ENCODE results near the gene TBC1D2. TPM values are rescaled to one million over a fixed set of nuclear protein-coding genes. Genes with fewer than 3 reads are reported as not detected.
A peak's percentile ranks its signal among the peaks of the same experiment; 100 is the strongest.

TBC1D2 gene
- polyA plus RNA-seq, 2 of the 4 experiments (the other 2 are of a cell fraction): 3.3 to 7.3 TPM

DNA sequence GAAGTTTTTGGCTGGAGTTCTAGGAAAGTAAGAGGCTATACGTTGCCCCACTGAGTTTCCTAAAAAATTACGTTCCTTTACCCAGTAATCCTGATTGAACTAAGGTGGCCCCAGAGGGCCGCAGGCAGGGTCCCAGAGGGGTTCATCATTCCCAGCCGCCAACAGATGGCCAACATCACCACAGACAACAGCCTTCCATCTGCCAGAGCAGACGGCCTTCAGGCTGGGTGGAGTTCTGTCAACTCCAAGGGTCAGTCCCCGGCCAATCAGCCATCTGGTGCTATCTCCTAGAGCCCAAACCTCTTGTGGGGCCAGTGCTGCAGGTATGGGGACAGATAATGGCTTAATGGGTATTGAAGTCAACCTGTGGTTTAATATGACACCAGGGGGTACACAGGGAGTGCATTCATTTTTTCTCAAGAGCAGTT, 30.4 kb downstream of the TBC1D2 start:
- peaks cover 77% of the 10 kb centered on the region for H3K4me1 ChIP-seq
- no peak overlapping the region for H3K4me3 ChIP-seq
- no peak for TF ChIP-seq RCOR1 (IDR thresholded peaks at IDR 0.05; ENCODE audit: low read depth, low read length)
- no peak for TF ChIP-seq KDM5A (IDR thresholded peaks at IDR 0.05)
- no peak for TF ChIP-seq HEYL (CRISPR knock-in tag; IDR thresholded peaks at IDR 0.05)
- TF ChIP-seq, protein P1, sequence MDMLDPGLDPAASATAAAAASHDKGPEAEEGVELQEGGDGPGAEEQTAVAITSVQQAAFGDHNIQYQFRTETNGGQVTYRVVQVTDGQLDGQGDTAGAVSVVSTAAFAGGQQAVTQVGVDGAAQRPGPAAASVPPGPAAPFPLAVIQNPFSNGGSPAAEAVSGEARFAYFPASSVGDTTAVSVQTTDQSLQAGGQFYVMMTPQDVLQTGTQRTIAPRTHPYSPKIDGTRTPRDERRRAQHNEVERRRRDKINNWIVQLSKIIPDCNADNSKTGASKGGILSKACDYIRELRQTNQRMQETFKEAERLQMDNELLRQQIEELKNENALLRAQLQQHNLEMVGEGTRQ (IDR thresholded peaks at IDR 0.05): no peak
- TF ChIP-seq PHF8 (IDR thresholded peaks at IDR 0.05; ENCODE audit: borderline replicate concordance, low read depth): no peak
- TF ChIP-seq CTCF (IDR thresholded peaks at IDR 0.05): no peak
- TF ChIP-seq HOXA7 (CRISPR knock-in tag; IDR thresholded peaks at IDR 0.05): no peak
- no peak for TF ChIP-seq JUNB (IDR thresholded peaks at IDR 0.05)
- TF ChIP-seq ZSCAN20 (CRISPR knock-in tag; IDR thresholded peaks at IDR 0.05): no peak
- no peak for TF ChIP-seq SMC3 (IDR thresholded peaks at IDR 0.05)
- CTCF ChIA-PET: interaction anchor here (1.5 to 10.5 kb wide), 4 partner anchors 13 to 38 kb away, joined by 3 to 47 read pairs (median 12); partner anchors contain the start of gene TBC1D2
- DNase-seq (ENCODE audit: low read depth in 1 of 2, low spot score in 1 of 2) (no peak), ATAC-seq (no peak), FAIRE-seq (no peak)
- H3K27ac ChIP-seq: peak overlapping the region; percentile 82 to 86; a peak in 4 of 6 replicates
- no peak overlapping the region for H3K4me2 ChIP-seq
- H3K9me3 ChIP-seq: no peaks in the 10 kb centered on the region
- WGBS (ENCODE audit: missing lambda C conversion rate): 93% methylated on average over 6 of the region's 6 CpGs
- POLR2A ChIA-PET: no interaction called here

- ChIA-PET CTCF (interaction anchor here (0.5 to 10.5 kb wide), 10 partner anchors 10 to 779 kb away, joined by 3 to 47 read pairs (median 10); partner anchors contain the start of gene TBC1D2), POLR2A (interaction anchor here (0.8 to 1.1 kb wide), 2 partner anchors 32 to 301 kb away, joined by 3 to 6 read pairs; partner anchors contain the start of genes TBC1D2 and TRMO)
- FAIRE-seq (no peak), DNase-seq (ENCODE audit: low read depth in 1 of 2, low spot score in 1 of 2) (peak; percentile 72 to 79), ATAC-seq (peak; percentile 76 to 88)
- Histone ChIP-seq H3K9me3 (no peaks in the 10 kb centered on the region), H3K4me2 (peak overlapping the region; percentile 59), H3K4me3 (no peak overlapping the region), H3K4me1 (peaks cover 75% of the 10 kb centered on the region), H3K27ac (peak overlapping the region; percentile 82 to 86)
- whole genome bisulfite sequencing (ENCODE audit: missing lambda C conversion rate): 32% methylated on average over 4 of the region's 5 CpGs
- TF ChIP-seq ZC3H11A (IDR thresholded peaks at IDR 0.05) (no peak), POLR2A (IDR thresholded peaks at IDR 0.05; ENCODE audit: low read length) (no peak), CBX2 (IDR thresholded peaks at IDR 0.05; ENCODE audit: borderline replicate concordance, low read depth) (no peak), NR3C1 (IDR thresholded peaks at IDR 0.05) (no peak), JUNB (IDR thresholded peaks at IDR 0.05) (no peak), ATOH8 (CRISPR knock-in tag; IDR thresholded peaks at IDR 0.05; ENCODE audit: low read depth) (no peak), TP53 (CRISPR knock-in tag; IDR thresholded peaks at IDR 0.05) (no peak), EHMT2 (IDR thresholded peaks at IDR 0.05; ENCODE audit: low read depth) (no peak), RAD21 (conservative IDR thresholded peaks at IDR 0.05 in 1 of 2, IDR thresholded peaks at IDR 0.05 in 1 of 2) (peak in 1 of 2 experiments; percentile 7; a peak in 1 of 5 replicates), NFE2L2 (conservative IDR thresholded peaks at IDR 0.05; ENCODE audit: low read length) (no peak), HEYL (CRISPR knock-in tag; IDR thresholded peaks at IDR 0.05) (no peak), FOXS1 (CRISPR knock-in tag; IDR thresholded peaks at IDR 0.05) (no peak), ESRRA (IDR thresholded peaks at IDR 0.05; ENCODE audit: borderline replicate concordance, low read length) (no peak), NPAS2 (CRISPR knock-in tag; IDR thresholded peaks at IDR 0.05; ENCODE audit: borderline replicate concordance) (no peak), BHLHE40 (IDR thresholded peaks at IDR 0.05; ENCODE audit: low read depth, low read length) (no peak), EP300 (IDR thresholded peaks at IDR 0.05) (peak in 1 of 2 experiments; percentile 61; a peak in 1 of 5 replicates), SREBF2 (IDR thresholded peaks at IDR 0.05) (no peak), FOSB (CRISPR knock-in tag; IDR thresholded peaks at IDR 0.05) (no peak), SMC3 (IDR thresholded peaks at IDR 0.05) (no peak), MYC (IDR thresholded peaks at IDR 0.05; ENCODE audit: borderline replicate concordance, low read length) (no peak), KDM1A (IDR thresholded peaks at IDR 0.05; ENCODE audit: low read depth) (no peak), CTCF (IDR thresholded peaks at IDR 0.05) (no peak)
- TF ChIP-seq, protein P2, sequence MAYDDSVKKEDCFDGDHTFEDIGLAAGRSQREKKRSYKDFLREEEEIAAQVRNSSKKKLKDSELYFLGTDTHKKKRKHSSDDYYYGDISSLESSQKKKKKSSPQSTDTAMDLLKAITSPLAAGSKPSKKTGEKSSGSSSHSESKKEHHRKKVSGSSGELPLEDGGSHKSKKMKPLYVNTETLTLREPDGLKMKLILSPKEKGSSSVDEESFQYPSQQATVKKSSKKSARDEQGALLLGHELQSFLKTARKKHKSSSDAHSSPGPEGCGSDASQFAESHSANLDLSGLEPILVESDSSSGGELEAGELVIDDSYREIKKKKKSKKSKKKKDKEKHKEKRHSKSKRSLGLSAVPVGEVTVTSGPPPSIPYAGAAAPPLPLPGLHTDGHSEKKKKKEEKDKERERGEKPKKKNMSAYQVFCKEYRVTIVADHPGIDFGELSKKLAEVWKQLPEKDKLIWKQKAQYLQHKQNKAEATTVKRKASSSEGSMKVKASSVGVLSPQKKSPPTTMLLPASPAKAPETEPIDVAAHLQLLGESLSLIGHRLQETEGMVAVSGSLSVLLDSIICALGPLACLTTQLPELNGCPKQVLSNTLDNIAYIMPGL (CRISPR knock-in tag; IDR thresholded peaks at IDR 0.05; ENCODE audit: borderline replicate concordance): no peak
Observed at GRCh38 chr9:98222885-98223691, 32.4 kb downstream of the TBC1D2 start.

All from A549 (cell line).